Adipose tissue (tissue), 3 donors: ENCODE data around the gene UBE2E3. TPM values are rescaled to one million over a fixed set of nuclear protein-coding genes. Genes with fewer than 3 reads are reported as not detected.
"Not testable (repeated sequence)": the region's sequence is repeated elsewhere in the genome, so short reads cannot be mapped to it uniquely, and the experiment has no call there.

Experiments used
- H3K27ac ChIP-seq: one replicate; pipeline ENCODE4 v1.5.1; 2013; ENCODE audit warnings: low read depth, low read length
- WGBS, 3 donors: extraction: QIAGEN DNeasy Blood & Tissue Kit; methylation state at CpG; one replicate each; pipeline ENCODE4 v1.1.7; 2013; 5-methylcytosine and 5-hydroxymethylcytosine counted together
- polyA plus RNA-seq, 3 donors: library from polyadenylated mRNA; stranded (reverse); fragments of 200-250 nt; gene quantifications; one replicate each; pipeline ENCODE4 v1.2.3, GENCODE V29; 2013
- donor health status: healthy with polysubstance abuse.
- donor health status: Bipolar disorder and iron deficiency.
- donor health status: healthy.

Gene UBE2E3
- polyA plus RNA-seq, 3 donors, result 41.6 to 67.0 (median 52.7) TPM

GRCh38 chr2:181058378-181059269 lies 78.2 kb downstream of the UBE2E3 start:
- WGBS, 3 donors, result 71 to 73% (median 72%) methylated on average over 7 of the region's 7 CpGs
- H3K27ac ChIP-seq, result no peak overlapping the region

GRCh38 chr2:181063696-181064095 lies 83.3 kb downstream of the UBE2E3 start:
- 0 to 54% (median 46%) methylated on average over 1 of the region's 1 CpG for WGBS, 3 donors
- H3K27ac ChIP-seq, result no peak overlapping the region

- no peak overlapping the region for H3K27ac ChIP-seq
These were observed 85.1 kb downstream of the UBE2E3 start for GRCh38 chr2:181065458-181065857.

DNA sequence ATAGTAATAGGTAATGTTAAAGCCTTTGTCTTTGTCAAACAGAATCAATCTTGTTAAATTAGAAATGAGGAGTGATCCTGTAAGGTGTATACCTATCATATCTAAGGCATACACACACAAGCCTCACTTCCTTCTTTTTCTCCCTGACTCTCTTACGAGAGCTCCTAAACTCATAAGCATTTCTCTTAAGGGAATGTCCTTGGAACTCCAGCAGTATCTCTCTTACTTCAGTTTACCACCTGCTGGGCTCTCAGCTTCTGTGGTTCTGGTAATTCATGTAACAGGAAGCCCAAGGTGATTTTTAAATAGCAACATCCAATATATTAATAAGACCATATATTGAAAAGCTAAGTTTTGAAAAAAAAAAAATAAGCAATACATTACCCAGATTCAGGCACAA lies 85.9 kb downstream of the UBE2E3 start:
- no peak overlapping the region for H3K27ac ChIP-seq
- WGBS, 3 donors, result 58 to 89% (median 74%) methylated on average over 1 of the region's 1 CpG

- WGBS, 3 donors, result 54 to 73% (median 58%) methylated on average over 2 of the region's 2 CpGs
- no peak overlapping the region for H3K27ac ChIP-seq
These were observed 89.9 kb downstream of the UBE2E3 start for GRCh38 chr2:181070119-181070835.

- no peak overlapping the region for H3K27ac ChIP-seq
- 89 to 92% (median 91%) methylated on average over 5 of the region's 5 CpGs for WGBS, 3 donors
These were observed 90.4 kb downstream of the UBE2E3 start for GRCh38 chr2:181070836-181071200.

GRCh38 chr2:181072486-181073235 lies 92.3 kb downstream of the UBE2E3 start:
- WGBS, 3 donors, result 65 to 79% (median 65%) methylated on average over 6 of the region's 6 CpGs
- no peak overlapping the region for H3K27ac ChIP-seq

GRCh38 chr2:181073896-181074295 lies 93.5 kb downstream of the UBE2E3 start:
- H3K27ac ChIP-seq, result no peak overlapping the region

DNA sequence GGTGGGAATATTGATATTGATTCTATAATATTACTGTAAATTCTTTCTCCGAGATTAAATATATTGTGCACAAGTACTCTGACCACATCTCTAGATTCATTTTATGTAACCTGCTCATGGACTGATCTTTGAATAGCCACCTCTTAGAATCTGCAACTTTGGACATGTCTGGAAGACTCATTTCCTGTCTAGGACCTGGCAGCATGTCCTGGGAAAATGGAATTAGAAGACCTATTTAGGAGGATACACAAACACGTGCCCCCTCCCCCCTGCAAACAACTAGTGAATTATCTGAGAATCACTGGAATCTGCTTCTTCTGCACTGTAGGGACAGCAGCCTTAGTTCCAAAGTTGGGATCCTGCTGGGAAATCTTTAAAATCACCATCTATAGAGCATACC lies 94.1 kb downstream of the UBE2E3 start:
- no peak overlapping the region for H3K27ac ChIP-seq
- WGBS, 3 donors, result 70 to 77% (median 72%) methylated on average over 2 of the region's 2 CpGs

DNA sequence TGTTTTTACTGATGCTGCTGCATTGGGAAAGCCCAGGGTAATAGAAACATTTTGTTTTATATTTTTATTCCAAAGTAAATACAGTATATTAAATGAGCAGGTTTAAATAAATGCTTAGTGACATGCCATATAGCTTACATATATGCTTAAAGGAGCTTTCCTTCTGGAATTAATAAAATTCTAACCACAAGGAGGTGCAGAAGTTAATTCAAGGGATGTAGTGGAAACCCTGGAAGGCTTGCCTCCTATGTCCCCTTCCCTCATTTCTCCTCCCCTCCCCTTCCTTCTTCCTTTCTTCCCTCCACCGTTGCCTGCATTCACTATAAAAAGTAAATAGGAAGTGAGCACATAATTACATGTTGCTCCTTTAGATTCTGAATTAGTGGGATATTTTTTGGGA lies 96.3 kb downstream of the UBE2E3 start:
- 11 to 32% (median 13%) methylated on average over 1 of the region's 1 CpG for WGBS, 3 donors
- H3K27ac ChIP-seq, result no peak overlapping the region

- no peak overlapping the region for H3K27ac ChIP-seq
- 58 to 61% (median 59%) methylated on average over 4 of the region's 4 CpGs for WGBS, 3 donors
These were observed 96.8 kb downstream of the UBE2E3 start for GRCh38 chr2:181077128-181077709.

- H3K27ac ChIP-seq, result no peak overlapping the region
- WGBS, 3 donors, result 92 to 96% (median 95%) methylated on average over 2 of the region's 2 CpGs
These were observed 102.7 kb downstream of the UBE2E3 start for GRCh38 chr2:181083140-181083539.

- no peak overlapping the region for H3K27ac ChIP-seq
- WGBS, 3 donors, result 91 to 100% (median 95%) methylated on average over 1 of the region's 1 CpG
These were observed 105.3 kb downstream of the UBE2E3 start for GRCh38 chr2:181085734-181086133.

- not testable (repeated sequence) for H3K27ac ChIP-seq
- 78 to 92% (median 83%) methylated on average over 4 of the region's 4 CpGs for WGBS, 3 donors
These were observed 111.5 kb downstream of the UBE2E3 start for GRCh38 chr2:181091920-181092319.

DNA sequence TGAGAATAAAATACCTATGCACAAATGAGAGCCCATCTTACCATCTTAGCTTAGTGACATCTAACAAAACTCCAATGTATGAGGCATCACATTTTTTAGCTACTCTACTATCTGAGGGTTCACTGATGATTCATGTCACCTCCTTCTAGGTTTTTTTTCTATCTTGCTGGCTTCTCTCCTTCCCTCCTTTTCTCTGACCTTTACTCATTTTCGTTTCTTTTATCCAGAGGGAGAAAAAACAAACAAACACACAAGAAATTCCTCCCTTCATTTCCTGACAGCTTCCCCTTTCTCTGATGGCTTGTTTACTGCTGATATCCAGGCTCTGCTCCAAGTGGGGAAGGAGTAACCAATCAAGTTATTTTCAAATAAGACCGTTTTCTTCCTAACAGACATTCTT lies 115.1 kb downstream of the UBE2E3 start:
- no peak overlapping the region for H3K27ac ChIP-seq
- 14 to 23% (median 19%) methylated on average over 2 of the region's 2 CpGs for WGBS, 3 donors

DNA sequence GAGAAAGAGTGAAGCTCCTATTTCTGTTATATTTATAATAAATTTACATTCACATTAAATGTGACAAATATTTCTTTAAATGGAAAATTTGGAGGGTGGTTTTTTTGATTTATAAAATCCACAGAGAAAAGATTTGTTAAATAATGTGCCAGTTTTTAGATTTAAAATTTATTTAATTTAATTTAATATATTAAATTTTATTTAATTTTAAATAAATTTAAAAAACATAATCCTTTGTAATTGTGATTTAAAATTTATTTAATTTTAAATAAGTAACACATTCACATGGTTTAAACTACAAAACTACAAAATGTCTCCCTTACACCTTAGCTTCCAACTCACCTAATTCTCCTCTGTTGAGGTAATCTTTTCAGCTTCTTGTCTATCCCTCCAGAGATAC lies 123.3 kb downstream of the UBE2E3 start:
- H3K27ac ChIP-seq, result no peak overlapping the region

GRCh38 chr2:181104512-181105115 lies 124.2 kb downstream of the UBE2E3 start:
- 40 to 71% (median 54%) methylated on average over 7 of the region's 7 CpGs for WGBS, 3 donors
- no peak overlapping the region for H3K27ac ChIP-seq

DNA sequence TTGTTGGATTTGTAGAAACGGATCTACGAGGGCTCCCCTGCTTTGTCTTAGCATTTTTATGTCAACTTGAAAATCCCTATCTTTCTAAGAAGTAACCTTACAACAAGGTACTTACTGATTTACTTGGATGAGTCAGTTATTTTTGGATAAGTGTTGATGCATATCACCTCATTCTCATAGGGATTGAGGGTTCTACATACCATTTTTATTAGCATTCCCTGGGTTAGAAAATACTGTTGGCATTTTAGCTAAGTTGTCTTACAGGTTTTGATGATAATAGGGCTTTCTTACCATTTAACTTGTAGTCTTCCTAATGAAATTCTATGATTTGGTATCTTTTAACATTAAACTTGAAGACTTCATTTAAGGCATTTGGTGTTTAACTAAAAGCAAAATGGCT lies 125.2 kb downstream of the UBE2E3 start:
- no peak overlapping the region for H3K27ac ChIP-seq
- WGBS, 3 donors, result 60 to 82% (median 76%) methylated on average over 2 of the region's 2 CpGs
